ENCODE data around the gene SPOCK3. TPM values are rescaled to one million over a fixed set of nuclear protein-coding genes. Genes with fewer than 3 reads are reported as not detected.

The SPOCK3 gene
- total and polyA plus RNA-seq, 2 of the 13 experiments (the other 11 are each of a cell fraction or from before 2014, with no cell fraction given): not detected

- 2% methylated on average over 2 of the region's 2 CpGs for WGBS (ENCODE audit: low lambda C conversion rate)
- no peaks in the 10 kb centered on the region for H3K4me1 ChIP-seq (ENCODE audit: insufficient read depth, low read length)
- DNase-seq (ENCODE audit: low spot score): no peak
- no peak overlapping the region for H3K4me3 ChIP-seq (replicated peaks in 1 of 3; ENCODE audit: insufficient read depth in 1 of 3, low read depth in 2 of 3, low read length in 3 of 3)
- H4K20me1 ChIP-seq (ENCODE audit: insufficient read depth, low read length): no peaks in the 10 kb centered on the region
- FAIRE-seq: no peak
- no TSS peak for BruUV-seq (replicated peaks)
- H2AFZ ChIP-seq (ENCODE audit: low read length): no peak overlapping the region
- intact Hi-C loops (cut with micrococcal nuclease; ENCODE audit: unreplicated experiment): no loop called here
- H3K36me3 ChIP-seq (replicated peaks in 1 of 2; ENCODE audit: control insufficient read depth in 1 of 2, insufficient read depth in 2 of 2, low read length in 2 of 2): no peaks in the 10 kb centered on the region
- no peak for ATAC-seq
- H3K9ac ChIP-seq (ENCODE audit: insufficient read depth, low read depth, low read length): no peak overlapping the region
- H3K79me2 ChIP-seq (ENCODE audit: insufficient read depth, low read length): no peaks in the 10 kb centered on the region
- ChIA-PET POLR2A (no interaction called here), CTCF (ENCODE audit: low intra/inter-chr PET ratio, low total read pairs) (no interaction called here)
- H3K27me3 ChIP-seq (ENCODE audit: control insufficient read depth in 1 of 2, insufficient read depth in 2 of 2, low read length in 2 of 2): no peaks in the 10 kb centered on the region
- TF ChIP-seq MAFK (conservative IDR thresholded peaks at IDR 0.05 in 1 of 2, IDR thresholded peaks at IDR 0.05 in 1 of 2; ENCODE audit: low read length in 2 of 2) (peak; percentile 93 to 99), ZNF333 (CRISPR knock-in tag; IDR thresholded peaks at IDR 0.05; ENCODE audit: borderline replicate concordance) (no peak), MAFF (IDR thresholded peaks at IDR 0.05; ENCODE audit: low read depth, low read length) (peak; percentile 97)
- peaks cover 36% of the 10 kb centered on the region for H3K9me3 ChIP-seq (ENCODE audit: low read length)
- H3K27ac ChIP-seq (ENCODE audit: extremely low read length, insufficient read depth, low read length): no peak overlapping the region
- in situ Hi-C loops (cut with HindIII; ENCODE audit: extremely low pct_ligation_motif_present, low pct_unique_long_range_greater_than_20kb): no loop called here
- H3K4me2 ChIP-seq (ENCODE audit: low read depth, low read length): no peak overlapping the region
Measured at GRCh38 chr4:166965562-166965961, 268.7 kb downstream of the SPOCK3 start.

- no peak for TF ChIP-seq ZNF160 (CRISPR knock-in tag; IDR thresholded peaks at IDR 0.05)
- TF ChIP-seq MXD3 (CRISPR knock-in tag; IDR thresholded peaks at IDR 0.05): no peak
- Histone ChIP-seq H3K79me2 (ENCODE audit: insufficient read depth, low read length) (no peaks in the 10 kb centered on the region), H3K9ac (ENCODE audit: insufficient read depth, low read depth, low read length) (no peak overlapping the region), H3K4me3 (replicated peaks in 1 of 3; ENCODE audit: insufficient read depth in 1 of 3, low read depth in 2 of 3, low read length in 3 of 3) (no peak overlapping the region), H2AFZ (ENCODE audit: low read length) (no peak overlapping the region), H3K36me3 (replicated peaks in 1 of 2; ENCODE audit: control insufficient read depth in 1 of 2, insufficient read depth in 2 of 2, low read length in 2 of 2) (no peaks in the 10 kb centered on the region), H4K20me1 (ENCODE audit: insufficient read depth, low read length) (no peaks in the 10 kb centered on the region), H3K9me3 (ENCODE audit: low read length) (peaks cover 6% of the 10 kb centered on the region), H3K4me1 (ENCODE audit: insufficient read depth, low read length) (no peaks in the 10 kb centered on the region), H3K27ac (ENCODE audit: extremely low read length, insufficient read depth, low read length) (no peak overlapping the region), H3K4me2 (ENCODE audit: low read depth, low read length) (no peak overlapping the region), H3K27me3 (ENCODE audit: control insufficient read depth in 1 of 2, insufficient read depth in 2 of 2, low read length in 2 of 2) (no peaks in the 10 kb centered on the region)
- no peak for FAIRE-seq
- no peak for DNase-seq (ENCODE audit: low spot score)
- no TSS peak for BruUV-seq (replicated peaks)
- in situ Hi-C loops (cut with HindIII; ENCODE audit: extremely low pct_ligation_motif_present, low pct_unique_long_range_greater_than_20kb): no loop called here
- POLR2A ChIA-PET: no interaction called here
- no peak for ATAC-seq
- intact Hi-C loops (cut with micrococcal nuclease; ENCODE audit: unreplicated experiment): no loop called here
- WGBS (ENCODE audit: low lambda C conversion rate): 0% methylated on average over 1 of the region's 1 CpG
- CTCF ChIA-PET (ENCODE audit: low intra/inter-chr PET ratio, low total read pairs): no interaction called here
Measured at GRCh38 chr4:166957451-166957850, 276.8 kb downstream of the SPOCK3 start.
